GM21423 (cell line): ENCODE results near the gene FERMT3.

ENCODE experiments used
- ATAC-seq: cut with Tn5 transposase; IDR thresholded peaks from one replicate; pipeline ENCODE4 v1.9.1; 2021; ENCODE audit warnings: mild to moderate bottlenecking, moderate library complexity; ENCODE audit not compliant: unreplicated experiment

The FERMT3 gene

DNA sequence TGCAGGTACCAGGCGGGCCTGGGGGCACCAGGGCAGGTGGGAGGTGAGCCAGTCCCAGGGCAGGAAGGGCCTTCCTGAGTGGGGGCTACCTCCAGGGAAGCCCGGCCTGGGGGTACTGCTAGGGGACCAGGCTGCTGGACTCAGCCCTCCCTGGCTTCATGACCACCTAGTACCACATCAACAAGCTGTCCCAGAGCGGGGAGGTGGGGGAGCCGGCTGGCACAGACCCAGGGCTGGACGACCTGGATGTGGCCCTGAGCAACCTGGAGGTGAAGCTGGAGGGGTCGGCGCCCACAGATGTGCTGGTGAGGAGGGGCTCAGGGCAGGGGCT, 12.8 kb downstream of the FERMT3 start:
- no peak for ATAC-seq

GRCh38 chr11:64219755-64220154, 13.2 kb downstream of the FERMT3 start:
- ATAC-seq: no peak

DNA sequence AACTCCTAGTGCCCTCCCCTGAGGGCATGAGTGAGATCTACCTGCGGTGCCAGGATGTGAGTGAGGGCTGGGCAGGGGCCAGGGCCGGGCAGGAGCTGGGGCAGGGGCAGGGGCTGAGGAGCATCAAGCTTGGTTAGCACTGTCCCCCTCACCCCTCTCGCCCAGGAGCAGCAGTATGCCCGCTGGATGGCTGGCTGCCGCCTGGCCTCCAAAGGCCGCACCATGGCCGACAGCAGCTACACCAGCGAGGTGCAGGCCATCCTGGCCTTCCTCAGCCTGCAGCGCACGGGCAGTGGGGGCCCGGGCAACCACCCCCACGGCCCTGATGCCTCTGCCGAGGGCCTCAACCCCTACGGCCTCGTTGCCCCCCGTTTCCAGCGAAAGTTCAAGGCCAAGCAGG, 13.8 kb downstream of the FERMT3 start:
- ATAC-seq: no peak

- ATAC-seq: no peak
These were observed 14.3 kb downstream of the FERMT3 start for GRCh38 chr11:64220798-64221197.

GRCh38 chr11:64222651-64223000, 16.1 kb downstream of the FERMT3 start:
- no peak for ATAC-seq

- no peak for ATAC-seq
These were observed 16.6 kb downstream of the FERMT3 start for GRCh38 chr11:64223001-64223651.

GRCh38 chr11:64224151-64224890, 17.8 kb downstream of the FERMT3 start:
- ATAC-seq: no peak

- ATAC-seq: no peak
These were observed 18.5 kb downstream of the FERMT3 start for GRCh38 chr11:64224891-64225607.

GRCh38 chr11:64225608-64226506, 19.3 kb downstream of the FERMT3 start, which contains the start of the genes NUDT22 and TRPT1:
TSS of gene NUDT22 (plus strand) at chr11:64226274. CDS start at chr11:64226653, 379 bp downstream.
TSS of gene TRPT1 (minus strand) at chr11:64226186. CDS start at chr11:64225860, 326 bp downstream.
- peak; percentile 38 for ATAC-seq

DNA sequence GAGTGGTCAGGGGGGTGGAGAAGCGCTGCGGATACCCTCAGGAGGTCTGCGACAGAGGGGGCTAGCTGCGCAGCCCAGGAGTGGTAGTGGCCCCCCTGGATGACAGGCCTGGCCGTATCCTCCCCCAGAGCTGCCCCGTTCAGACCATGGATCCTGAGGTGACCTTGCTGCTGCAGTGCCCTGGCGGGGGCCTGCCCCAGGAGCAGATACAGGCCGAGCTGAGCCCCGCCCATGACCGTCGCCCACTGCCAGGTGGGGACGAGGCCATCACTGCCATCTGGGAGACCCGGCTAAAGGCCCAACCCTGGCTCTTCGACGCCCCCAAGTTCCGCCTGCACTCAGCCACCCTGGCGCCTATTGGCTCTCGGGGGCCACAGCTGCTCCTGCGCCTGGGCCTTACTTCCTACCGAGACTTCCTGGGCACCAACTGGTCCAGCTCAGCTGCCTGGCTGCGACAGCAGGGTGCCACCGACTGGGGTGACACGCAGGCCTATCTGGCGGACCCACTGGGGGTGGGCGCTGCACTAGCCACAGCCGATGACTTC, 20.1 kb downstream of the FERMT3 start:
- peak; percentile 27 for ATAC-seq

GRCh38 chr11:64227405-64227956, 21.0 kb downstream of the FERMT3 start:
- no peak for ATAC-seq

DNA sequence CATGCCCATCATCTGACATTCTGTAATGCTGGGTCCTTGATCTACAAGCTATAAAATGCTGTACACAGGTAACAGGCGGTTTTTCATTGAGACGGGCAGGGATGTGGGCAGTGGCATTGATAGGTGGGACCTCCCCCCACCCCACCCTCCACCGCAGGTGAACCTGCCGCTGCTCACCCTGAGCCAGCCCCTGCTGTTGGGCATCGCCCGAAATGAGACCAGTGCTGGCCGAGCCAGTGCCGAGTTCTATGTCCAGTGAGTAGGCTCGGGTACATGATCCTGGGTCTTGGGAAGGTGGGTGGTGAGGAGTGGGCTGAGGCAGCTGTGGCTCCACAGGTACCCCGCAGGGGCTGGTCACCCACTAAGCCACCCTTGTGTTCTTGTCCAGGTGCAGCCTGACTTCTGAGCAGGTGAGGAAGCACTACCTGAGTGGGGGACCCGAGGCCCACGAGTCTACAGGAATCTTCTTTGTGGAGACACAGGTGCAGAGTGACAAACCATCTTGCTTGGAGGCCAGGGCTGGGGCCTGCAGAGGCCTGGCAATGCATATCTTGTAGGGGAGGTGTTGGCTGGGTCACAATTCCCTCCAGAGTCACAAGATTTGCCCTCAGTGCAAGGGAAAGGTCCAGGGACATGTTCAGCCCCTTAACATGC, 22.7 kb downstream of the FERMT3 start:
- ATAC-seq: no peak

DNA sequence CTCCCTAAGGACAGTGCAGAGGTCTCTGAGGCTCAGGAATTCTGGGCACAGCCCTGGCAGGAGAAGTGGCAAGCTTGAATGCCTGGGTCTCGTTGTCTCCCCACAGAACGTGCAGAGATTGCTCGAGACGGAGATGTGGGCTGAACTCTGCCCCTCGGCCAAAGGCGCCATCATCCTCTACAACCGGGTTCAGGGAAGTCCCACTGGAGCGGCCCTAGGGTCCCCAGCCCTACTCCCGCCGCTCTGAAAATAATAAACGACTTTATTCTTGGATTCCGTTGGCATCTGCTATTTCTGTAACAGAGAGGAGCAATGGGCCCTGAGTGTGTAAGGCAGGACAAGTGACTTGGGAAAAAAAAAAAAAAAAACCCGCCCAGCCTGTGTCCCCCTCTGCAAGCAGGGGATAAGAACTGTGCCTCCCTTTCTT, 23.2 kb downstream of the FERMT3 start:
- ATAC-seq: no peak

- ATAC-seq: peak; percentile 43
These were observed 23.9 kb downstream of the FERMT3 start, which contains the start of gene DNAJC4 for GRCh38 chr11:64230171-64230984. TSS of gene DNAJC4 (plus strand) at chr11:64230548. CDS start at chr11:64230855, 307 bp downstream.

DNA sequence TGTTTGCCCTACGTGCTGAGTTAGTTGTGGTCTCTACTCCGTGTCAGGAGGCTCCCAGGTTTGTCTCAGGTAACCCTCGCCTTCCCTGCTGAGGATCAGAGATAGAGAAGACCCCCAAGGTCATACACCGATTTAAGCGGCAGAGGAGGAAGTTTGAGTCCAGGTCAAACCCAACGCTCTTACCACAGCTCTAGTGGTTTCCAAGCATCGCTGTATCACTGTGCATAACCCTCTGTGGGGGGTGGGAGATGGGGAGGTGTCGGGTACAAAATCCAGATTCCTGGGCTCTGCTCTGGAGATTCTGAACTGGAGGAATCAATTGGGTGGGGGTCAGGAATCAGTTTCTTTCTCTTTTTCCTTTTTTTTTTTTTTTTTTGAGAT, 24.5 kb downstream of the FERMT3 start:
- ATAC-seq: no peak

GRCh38 chr11:64231546-64231945, 25.0 kb downstream of the FERMT3 start:
- ATAC-seq: no peak

DNA sequence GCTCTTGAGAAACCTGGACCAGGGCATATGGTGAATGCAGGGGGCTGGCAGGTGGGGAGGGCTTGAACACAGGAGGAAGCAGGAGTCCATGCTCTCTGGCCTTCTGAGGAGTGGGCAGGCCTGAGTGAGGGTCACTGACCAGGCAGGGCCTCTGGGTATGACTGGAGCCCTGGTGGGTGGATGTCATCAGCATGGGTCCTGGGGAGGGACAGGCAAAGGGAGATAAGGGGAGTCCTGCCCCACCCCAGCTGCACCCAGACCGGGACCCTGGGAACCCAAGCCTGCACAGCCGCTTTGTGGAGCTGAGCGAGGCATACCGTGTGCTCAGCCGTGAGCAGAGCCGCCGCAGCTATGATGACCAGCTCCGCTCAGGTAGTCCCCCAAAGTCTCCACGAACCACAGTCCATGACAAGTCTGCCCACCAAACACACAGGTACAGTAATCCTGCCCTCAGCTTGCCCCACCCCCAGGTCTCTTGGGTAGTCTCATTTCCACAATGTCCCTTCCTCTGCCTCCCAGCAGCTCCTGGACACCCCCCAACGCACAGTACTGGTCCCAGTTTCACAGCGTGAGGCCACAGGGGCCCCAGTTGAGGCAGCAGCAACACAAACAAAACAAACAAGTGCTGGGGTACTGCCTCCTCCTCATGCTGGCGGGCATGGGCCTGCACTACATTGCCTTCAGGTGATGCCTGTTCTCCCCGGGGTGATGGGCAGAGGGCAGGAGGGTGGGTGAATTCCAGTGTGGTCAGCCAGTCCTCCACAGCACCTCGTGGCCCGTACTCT, 25.9 kb downstream of the FERMT3 start:
- ATAC-seq: no peak

DNA sequence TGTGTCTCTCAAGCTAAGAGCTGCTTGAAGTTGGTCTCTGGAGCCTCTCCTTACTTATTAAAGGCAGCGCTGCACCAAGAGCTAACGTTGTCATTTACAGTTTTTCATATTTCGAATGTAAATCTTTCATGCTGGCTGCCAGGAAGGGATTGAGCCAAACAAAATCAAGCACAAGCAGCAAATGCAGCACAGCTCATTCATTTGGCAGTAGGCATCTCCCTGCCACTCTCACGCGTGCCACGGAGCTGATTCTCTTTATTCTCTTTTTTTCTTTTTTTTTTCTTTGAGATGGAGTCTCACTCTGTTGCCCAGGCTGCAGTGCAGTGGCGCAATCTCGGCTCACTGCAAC, 26.4 kb downstream of the FERMT3 start:
- no peak for ATAC-seq
